GM23338 (cell line): Measurements from ENCODE around the gene CYBC1. TPM values are rescaled to one million over a fixed set of nuclear protein-coding genes. Genes with fewer than 3 reads are reported as not detected.

Experiments used
- ATAC-seq: fragments of 200-7000 bp; cut with Tn5 transposase; 3 replicates; pipeline ENCODE4 v1.9.1; 2020
- DNase-seq: peaks from one replicate; pipeline ENCODE4 v3.0.0-alpha.2; 2015; ENCODE audit warnings: low spot score
- H2AFZ ChIP-seq: fragments of 200-600 bp; sonication (generic); 2 replicates; pipeline ENCODE4 v1.8.0; 2016; ENCODE audit warnings: antibody characterized with exemption, mild to moderate bottlenecking, moderate library complexity
- H3F3A ChIP-seq: fragments of 200-600 bp; sonication (generic); replicated peaks from 2 replicates; pipeline ENCODE4 v1.8.0; 2017; ENCODE audit warnings: antibody characterized with exemption, mixed run types, low read depth
- H3K27ac ChIP-seq: fragments of 200-600 bp; sonication (generic); 2 replicates; pipeline ENCODE4 v1.6.1; 2016; ENCODE audit warnings: low read depth
- H3K27me3 ChIP-seq: fragments of 200-600 bp; sonication (generic); 2 replicates; pipeline ENCODE4 v1.8.0; 2016; ENCODE audit warnings: mild to moderate bottlenecking, mixed run types, moderate library complexity; ENCODE audit not compliant: insufficient read depth
- H3K36me3 ChIP-seq: fragments of 200-600 bp; sonication (generic); 2 replicates; pipeline ENCODE4 v1.8.0; 2016; ENCODE audit warnings: mild to moderate bottlenecking; ENCODE audit not compliant: insufficient read depth
- H3K4me1 ChIP-seq: fragments of 200-600 bp; sonication (generic); 2 replicates; pipeline ENCODE4 v1.8.0; 2016; ENCODE audit warnings: mild to moderate bottlenecking, moderate library complexity; ENCODE audit not compliant: insufficient read depth
- H3K4me2 ChIP-seq: fragments of 200-600 bp; sonication (generic); 2 replicates; pipeline ENCODE4 v1.7.1; 2017; ENCODE audit warnings: mixed run types
- H3K4me3 ChIP-seq: fragments of 200-600 bp; sonication (generic); 2 replicates; pipeline ENCODE4 v1.6.1; 2016; ENCODE audit warnings: mixed run types
- H3K79me2 ChIP-seq: fragments of 200-600 bp; sonication (generic); replicated peaks from 2 replicates; pipeline ENCODE4 v1.8.0; 2017; ENCODE audit warnings: mild to moderate bottlenecking; ENCODE audit not compliant: insufficient read depth
- H3K9me2 ChIP-seq: fragments of 200-600 bp; sonication (generic); 2 replicates; pipeline ENCODE4 v1.8.0; 2017; ENCODE audit not compliant: insufficient read depth
- H4K20me1 ChIP-seq: fragments of 200-600 bp; sonication (generic); replicated peaks from 2 replicates; pipeline ENCODE4 v1.8.0; 2017; ENCODE audit warnings: mild to moderate bottlenecking; ENCODE audit not compliant: insufficient read depth
- H3K27ac Mint-ChIP-seq: 2 replicates; pipeline ENCODE4 v1.8.0; 2020; ENCODE audit warnings: inconsistent platforms, mild to moderate bottlenecking, moderate library complexity, mixed read lengths
- H3K27me3 Mint-ChIP-seq: 3 replicates; pipeline ENCODE4 v1.8.0; 2022; ENCODE audit warnings: low read depth, mild to moderate bottlenecking, moderate library complexity, mixed read lengths, inconsistent platforms; ENCODE audit not compliant: insufficient read depth, poor library complexity
- H3K36me3 Mint-ChIP-seq: 3 replicates; pipeline ENCODE4 v1.8.0; 2021; ENCODE audit warnings: low read depth, mild to moderate bottlenecking, inconsistent platforms, moderate library complexity, mixed read lengths
- H3K4me1 Mint-ChIP-seq: 3 replicates; pipeline ENCODE4 v1.8.0; 2020; ENCODE audit warnings: mild to moderate bottlenecking, inconsistent platforms, mixed read lengths
- H3K4me3 Mint-ChIP-seq: 3 replicates; pipeline ENCODE4 v1.8.0; 2021; ENCODE audit warnings: moderate library complexity, mild to moderate bottlenecking, inconsistent platforms, mixed read lengths
- H3K9me3 Mint-ChIP-seq: 3 replicates; pipeline ENCODE4 v1.8.0; 2020; ENCODE audit warnings: moderate library complexity, mild to moderate bottlenecking, inconsistent platforms, mixed read lengths
- CREB1 ChIP-seq: fragments of 250-450 bp; sonication (Bioruptor Pico); IDR thresholded peaks from 2 replicates; pipeline ENCODE4 v1.5.0; 2020; ENCODE audit warnings: low read depth, mild to moderate bottlenecking, moderate library complexity
- ETS1 ChIP-seq: IDR thresholded peaks from 2 replicates; pipeline ENCODE4 v1.6.1; 2016; ENCODE audit warnings: antibody characterized with exemption
- EZH2 ChIP-seq: fragments of 200-600 bp; sonication (generic); IDR thresholded peaks from one replicate; pipeline ENCODE4 v1.8.0; 2017; ENCODE audit warnings: antibody characterized with exemption, mild to moderate bottlenecking, low read depth; ENCODE audit not compliant: unreplicated experiment
- EZH2phosphoT487 ChIP-seq: fragments of 200-600 bp; sonication (generic); IDR thresholded peaks from one replicate; pipeline ENCODE4 v1.8.1; 2018; ENCODE audit warnings: antibody characterized with exemption; ENCODE audit not compliant: unreplicated experiment
- JUNB ChIP-seq: IDR thresholded peaks from one replicate; pipeline ENCODE4 v1.6.1; 2016; ENCODE audit warnings: antibody characterized with exemption; ENCODE audit not compliant: unreplicated experiment
- NANOG ChIP-seq: IDR thresholded peaks from 2 replicates; pipeline ENCODE4 v1.6.1; 2016; ENCODE audit warnings: antibody characterized with exemption, borderline replicate concordance
- POLR2AphosphoS5 ChIP-seq: IDR thresholded peaks from 2 replicates; pipeline ENCODE4 v1.6.1; 2016; ENCODE audit warnings: antibody characterized with exemption, low read depth
- REST ChIP-seq: IDR thresholded peaks from one replicate; pipeline ENCODE4 v1.6.1; 2018; ENCODE audit warnings: antibody characterized with exemption; ENCODE audit not compliant: unreplicated experiment
- STAT1 ChIP-seq: IDR thresholded peaks from one replicate; pipeline ENCODE4 v1.6.1; 2016; ENCODE audit warnings: antibody characterized with exemption; ENCODE audit not compliant: unreplicated experiment
- ZNF114 ChIP-seq: fragments of 250-450 bp; sonication (Bioruptor Pico); IDR thresholded peaks from 2 replicates; pipeline ENCODE4 v1.5.0; 2020; ENCODE audit warnings: mild to moderate bottlenecking, moderate library complexity
- ZNF331 ChIP-seq: fragments of 250-450 bp; sonication (Bioruptor Pico); IDR thresholded peaks from 2 replicates; pipeline ENCODE4 v1.5.0; 2020; ENCODE audit warnings: low read depth, mild to moderate bottlenecking, moderate library complexity
- ZNF462 ChIP-seq: fragments of 250-450 bp; sonication (Bioruptor Pico); IDR thresholded peaks from 2 replicates; pipeline ENCODE4 v1.5.0; 2020; ENCODE audit warnings: mild to moderate bottlenecking, moderate library complexity
- polyA plus RNA-seq: library from polyadenylated mRNA; unstranded; fragments of >200 nt; fragmentation: Nextera tagmentation; extraction: Ambion mirVana; gene quantifications from 2 replicates; pipeline ENCODE4 v1.2.1, GENCODE V29; 2016
- total RNA-seq: library from RNA; depleted of rRNA; stranded (reverse); fragments of >200 nt; shearing (Covaris generic); gene quantifications from 2 replicates; pipeline ENCODE4 v1.2.3, GENCODE V29; 2014
- TF ChIP-seq, protein P1 (sequence below), 2 experiments: fragments of 200-600 bp in 1 of 2; sonication (generic) in 1 of 2; conservative IDR thresholded peaks; 2 replicates each; pipeline versions ENCODE4 v1.5.1 to v1.6.1; 2016 to 2017; ENCODE audit warnings: antibody characterized with exemption in 2 of 2, low read depth in 2 of 2, mild to moderate bottlenecking in 2 of 2, moderate library complexity in 1 of 2

Gene CYBC1
- total and polyA plus RNA-seq, 2 experiments from 2014 or later = 24.7 to 72.4 TPM

- H3K36me3 ChIP-seq = no peaks in the 10 kb centered on the region
- peaks cover 15% of the 10 kb centered on the region for H3K27me3 Mint-ChIP-seq
- no peak overlapping the region for H3K4me3 Mint-ChIP-seq
- no peaks in the 10 kb centered on the region for H3K9me2 ChIP-seq
- no peak overlapping the region for H3K4me3 ChIP-seq
- no peaks in the 10 kb centered on the region for H3K27me3 ChIP-seq
- peaks cover 3% of the 10 kb centered on the region; the same call in 1 of the 2 replicates for H3F3A ChIP-seq
- peaks cover 6% of the 10 kb centered on the region; the same call in 2 of the 3 replicates for H3K9me3 Mint-ChIP-seq
- DNase-seq (no peak), ATAC-seq (no peak)
- no peak overlapping the region for H2AFZ ChIP-seq
- no peaks in the 10 kb centered on the region; the same call in 1 of the 2 replicates for H4K20me1 ChIP-seq
- H3K27ac Mint-ChIP-seq = no peak overlapping the region
- TF ChIP-seq ZNF462 (CRISPR knock-in tag) (no peak), ETS1 (no peak), ZNF114 (no peak), REST (no peak), POLR2AphosphoS5 (no peak), CREB1 (CRISPR knock-in tag) (no peak), ZNF331 (CRISPR knock-in tag) (no peak), STAT1 (no peak), EZH2 (no peak), NANOG (no peak), EZH2phosphoT487 (no peak), JUNB (no peak)
- TF ChIP-seq, protein P1, sequence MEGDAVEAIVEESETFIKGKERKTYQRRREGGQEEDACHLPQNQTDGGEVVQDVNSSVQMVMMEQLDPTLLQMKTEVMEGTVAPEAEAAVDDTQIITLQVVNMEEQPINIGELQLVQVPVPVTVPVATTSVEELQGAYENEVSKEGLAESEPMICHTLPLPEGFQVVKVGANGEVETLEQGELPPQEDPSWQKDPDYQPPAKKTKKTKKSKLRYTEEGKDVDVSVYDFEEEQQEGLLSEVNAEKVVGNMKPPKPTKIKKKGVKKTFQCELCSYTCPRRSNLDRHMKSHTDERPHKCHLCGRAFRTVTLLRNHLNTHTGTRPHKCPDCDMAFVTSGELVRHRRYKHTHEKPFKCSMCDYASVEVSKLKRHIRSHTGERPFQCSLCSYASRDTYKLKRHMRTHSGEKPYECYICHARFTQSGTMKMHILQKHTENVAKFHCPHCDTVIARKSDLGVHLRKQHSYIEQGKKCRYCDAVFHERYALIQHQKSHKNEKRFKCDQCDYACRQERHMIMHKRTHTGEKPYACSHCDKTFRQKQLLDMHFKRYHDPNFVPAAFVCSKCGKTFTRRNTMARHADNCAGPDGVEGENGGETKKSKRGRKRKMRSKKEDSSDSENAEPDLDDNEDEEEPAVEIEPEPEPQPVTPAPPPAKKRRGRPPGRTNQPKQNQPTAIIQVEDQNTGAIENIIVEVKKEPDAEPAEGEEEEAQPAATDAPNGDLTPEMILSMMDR (conservative IDR thresholded peaks at IDR 0.05; ENCODE audit: low read depth in 2 of 2) = no peak
- H3K4me1 Mint-ChIP-seq = peaks cover 17% of the 10 kb centered on the region
- H3K36me3 Mint-ChIP-seq = peaks cover 17% of the 10 kb centered on the region
- 0 out of 2 replicates have a peak, but pooled peaks cover 5% of the 10 kb centered on the region for H3K79me2 ChIP-seq
- peaks cover 17% of the 10 kb centered on the region; the same call in 1 of the 2 replicates for H3K4me1 ChIP-seq
- no peak overlapping the region for H3K4me2 ChIP-seq
- H3K27ac ChIP-seq = no peak overlapping the region
These were observed 3.9 kb downstream of the CYBC1 start for GRCh38 chr17:82446649-82447048.
